Nephron progenitor cell (in vitro differentiated cells): ENCODE data around the gene SCAF11.

Experiments
- DNase-seq: peaks from one replicate; pipeline ENCODE4 v3.0.0; 2021
- H3K27ac Mint-ChIP-seq: 2 replicates; pipeline ENCODE4 v1.8.0; 2021; ENCODE audit warnings: mild to moderate bottlenecking, moderate library complexity, mixed read lengths
- H3K27me3 Mint-ChIP-seq: 2 replicates; pipeline ENCODE4 v1.8.0; 2021; ENCODE audit warnings: mild to moderate bottlenecking, low read depth, mixed read lengths; ENCODE audit not compliant: poor library complexity
- H3K36me3 Mint-ChIP-seq: 2 replicates; pipeline ENCODE4 v1.8.0; 2021; ENCODE audit warnings: low read depth, mixed read lengths
- H3K4me1 Mint-ChIP-seq: 2 replicates; pipeline ENCODE4 v1.8.0; 2021; ENCODE audit warnings: mixed read lengths
- H3K4me3 Mint-ChIP-seq: 2 replicates; pipeline ENCODE4 v1.8.0; 2021; ENCODE audit warnings: mild to moderate bottlenecking, moderate library complexity, mixed read lengths
- H3K9me3 Mint-ChIP-seq: 2 replicates; pipeline ENCODE4 v1.8.0; 2021; ENCODE audit warnings: mild to moderate bottlenecking, moderate library complexity, mixed read lengths
- TF ChIP-seq, protein P1 (sequence below): fragments of 200-600 bp; sonication (generic); IDR thresholded peaks from 2 replicates; pipeline ENCODE4 v1.5.0; 2021; ENCODE audit warnings: antibody characterized with exemption

The SCAF11 gene

DNA sequence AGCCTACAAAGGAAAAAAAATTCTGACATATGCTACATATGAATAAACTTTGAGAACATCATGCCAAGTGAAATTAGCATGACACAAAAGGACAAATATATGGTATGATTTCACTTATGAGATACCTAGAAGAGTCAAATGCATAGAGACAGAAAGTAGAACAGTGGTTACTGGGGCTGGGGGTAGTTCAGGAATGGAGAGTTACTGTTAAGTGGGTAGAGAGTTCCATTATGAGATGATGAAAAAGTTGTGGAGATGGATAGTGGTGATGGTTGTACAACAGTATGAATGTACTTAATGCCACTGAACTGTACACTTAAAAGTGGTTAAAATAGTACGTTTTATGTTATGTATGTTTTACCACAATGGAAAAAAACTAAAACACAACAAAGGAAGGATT lies 92.3 kb downstream of the SCAF11 start:
- TF ChIP-seq, protein P1, sequence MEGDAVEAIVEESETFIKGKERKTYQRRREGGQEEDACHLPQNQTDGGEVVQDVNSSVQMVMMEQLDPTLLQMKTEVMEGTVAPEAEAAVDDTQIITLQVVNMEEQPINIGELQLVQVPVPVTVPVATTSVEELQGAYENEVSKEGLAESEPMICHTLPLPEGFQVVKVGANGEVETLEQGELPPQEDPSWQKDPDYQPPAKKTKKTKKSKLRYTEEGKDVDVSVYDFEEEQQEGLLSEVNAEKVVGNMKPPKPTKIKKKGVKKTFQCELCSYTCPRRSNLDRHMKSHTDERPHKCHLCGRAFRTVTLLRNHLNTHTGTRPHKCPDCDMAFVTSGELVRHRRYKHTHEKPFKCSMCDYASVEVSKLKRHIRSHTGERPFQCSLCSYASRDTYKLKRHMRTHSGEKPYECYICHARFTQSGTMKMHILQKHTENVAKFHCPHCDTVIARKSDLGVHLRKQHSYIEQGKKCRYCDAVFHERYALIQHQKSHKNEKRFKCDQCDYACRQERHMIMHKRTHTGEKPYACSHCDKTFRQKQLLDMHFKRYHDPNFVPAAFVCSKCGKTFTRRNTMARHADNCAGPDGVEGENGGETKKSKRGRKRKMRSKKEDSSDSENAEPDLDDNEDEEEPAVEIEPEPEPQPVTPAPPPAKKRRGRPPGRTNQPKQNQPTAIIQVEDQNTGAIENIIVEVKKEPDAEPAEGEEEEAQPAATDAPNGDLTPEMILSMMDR = no peak
- Mint-ChIP-seq H3K36me3 (peaks cover 85% of the 10 kb centered on the region), H3K4me3 (no peak overlapping the region), H3K4me1 (no peaks in the 10 kb centered on the region), H3K9me3 (peaks cover 25% of the 10 kb centered on the region), H3K27ac (no peak overlapping the region), H3K27me3 (no peaks in the 10 kb centered on the region)
- no peak for DNase-seq

DNA sequence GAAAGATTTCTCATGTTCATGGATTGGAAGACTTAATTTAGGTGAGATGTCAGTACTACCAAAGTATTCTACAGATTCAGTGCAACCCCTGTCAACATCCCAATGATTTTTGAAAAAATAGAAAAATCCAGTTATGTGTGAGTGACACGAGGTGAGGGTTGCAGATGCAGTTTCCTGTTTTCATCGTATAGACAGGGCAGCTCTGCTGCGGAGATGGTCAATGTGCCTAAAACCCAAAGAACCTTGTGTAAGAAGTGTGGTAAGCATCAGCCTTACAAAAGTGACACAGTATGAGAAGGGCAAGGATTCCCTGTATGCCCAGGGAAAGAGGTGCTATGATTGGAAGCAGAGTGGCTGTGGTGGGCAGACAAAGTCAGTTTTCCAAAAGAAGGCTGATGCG lies 94.4 kb downstream of the SCAF11 start:
- Mint-ChIP-seq H3K4me1 (no peaks in the 10 kb centered on the region), H3K27me3 (no peaks in the 10 kb centered on the region), H3K9me3 (peaks cover 25% of the 10 kb centered on the region), H3K4me3 (no peak overlapping the region), H3K36me3 (peaks cover 77% of the 10 kb centered on the region), H3K27ac (peak overlapping the region; percentile 48)
- DNase-seq = no peak
- TF ChIP-seq, protein P1 = no peak

DNA sequence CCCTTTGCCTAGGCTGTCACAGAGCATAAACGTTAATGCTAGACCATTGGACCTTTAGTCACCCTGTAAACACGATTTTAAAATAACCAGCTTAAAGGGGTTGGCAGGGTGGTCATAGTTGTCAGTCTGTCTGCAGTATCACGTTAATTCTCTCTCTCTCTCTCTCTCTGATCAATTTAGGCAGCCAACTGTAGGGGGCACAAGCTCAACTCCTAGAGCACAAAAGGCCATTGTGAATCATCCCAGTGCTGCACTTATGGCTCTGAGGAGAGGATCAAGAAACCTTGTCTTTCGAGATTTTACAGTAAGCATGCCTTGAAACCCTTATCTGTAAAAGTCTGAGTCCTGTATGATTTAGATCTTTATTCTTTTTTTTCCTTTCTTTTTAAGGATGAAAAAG lies 97.1 kb downstream of the SCAF11 start:
- TF ChIP-seq, protein P1 = no peak
- no peak for DNase-seq
- H3K9me3 Mint-ChIP-seq = peaks cover 15% of the 10 kb centered on the region
- H3K4me3 Mint-ChIP-seq = no peak overlapping the region
- H3K27ac Mint-ChIP-seq = no peak overlapping the region
- no peaks in the 10 kb centered on the region for H3K27me3 Mint-ChIP-seq
- H3K4me1 Mint-ChIP-seq = no peaks in the 10 kb centered on the region
- H3K36me3 Mint-ChIP-seq = peaks cover 60% of the 10 kb centered on the region

DNA sequence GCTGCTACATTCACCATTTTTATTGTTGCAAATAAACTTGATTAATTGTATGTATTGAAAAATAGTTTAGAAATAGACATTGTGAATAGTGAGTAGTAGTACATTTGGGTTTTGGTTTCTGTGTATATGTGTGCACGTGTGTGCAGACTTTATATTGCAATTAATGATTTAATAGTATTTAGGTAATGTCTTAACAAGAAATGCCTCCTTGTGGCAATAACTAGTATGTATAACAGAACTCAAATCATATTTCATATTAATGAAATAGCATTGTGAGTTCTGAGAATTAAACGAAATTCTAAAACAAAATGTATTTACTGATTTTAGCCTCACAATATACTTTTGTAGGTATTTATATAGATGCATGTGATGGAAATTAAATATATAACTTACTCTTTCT lies 100.1 kb downstream of the SCAF11 start:
- H3K9me3 Mint-ChIP-seq = peaks cover 11% of the 10 kb centered on the region
- no peak overlapping the region for H3K27ac Mint-ChIP-seq
- H3K27me3 Mint-ChIP-seq = no peaks in the 10 kb centered on the region
- DNase-seq = no peak
- H3K4me1 Mint-ChIP-seq = no peaks in the 10 kb centered on the region
- no peak overlapping the region for H3K4me3 Mint-ChIP-seq
- TF ChIP-seq, protein P1 = no peak
- H3K36me3 Mint-ChIP-seq = peaks cover 59% of the 10 kb centered on the region

DNA sequence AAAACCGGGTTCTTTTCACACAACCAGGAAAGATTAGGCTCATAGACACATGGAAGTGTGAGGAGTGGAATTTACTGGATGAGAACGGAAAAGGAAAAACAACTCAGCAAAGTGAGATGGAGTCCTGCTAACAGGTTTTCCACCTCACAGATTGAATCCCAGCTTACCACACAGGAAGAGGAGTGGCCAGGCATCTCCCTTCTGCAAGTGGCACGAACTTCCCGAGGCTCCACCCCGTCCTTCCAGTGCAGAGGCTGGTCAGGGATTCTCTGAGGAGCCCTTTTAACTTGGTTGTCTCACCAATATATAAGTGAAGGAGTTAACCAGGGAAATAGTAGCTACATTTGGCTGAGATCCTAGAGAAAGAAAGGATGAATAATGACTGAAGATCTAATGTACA lies 102.8 kb downstream of the SCAF11 start:
- Mint-ChIP-seq H3K9me3 (peaks cover 12% of the 10 kb centered on the region), H3K27me3 (no peaks in the 10 kb centered on the region), H3K4me3 (no peak overlapping the region), H3K27ac (peak overlapping the region; percentile 41), H3K4me1 (no peaks in the 10 kb centered on the region), H3K36me3 (peaks cover 62% of the 10 kb centered on the region)
- TF ChIP-seq, protein P1 = no peak
- no peak for DNase-seq

DNA sequence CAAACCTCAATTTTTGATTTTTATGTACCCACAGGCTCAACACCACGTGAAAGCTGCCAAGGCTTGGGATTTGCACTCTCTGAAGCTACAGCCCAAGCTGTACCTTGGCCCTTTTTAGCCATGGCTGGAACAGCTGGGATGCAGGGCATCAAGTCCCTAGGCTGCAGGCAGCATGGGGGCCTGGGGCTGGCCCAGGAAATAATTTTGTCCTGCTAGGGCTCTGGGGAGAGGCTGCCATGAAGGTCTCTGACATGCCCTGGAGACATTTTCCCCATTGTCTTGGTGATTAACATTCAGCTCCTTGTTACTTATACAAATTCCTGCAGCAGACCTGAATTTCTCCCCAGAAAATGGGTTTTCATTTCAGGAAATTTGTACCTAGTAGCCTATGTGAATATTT lies 103.7 kb downstream of the SCAF11 start:
- Mint-ChIP-seq H3K4me1 (no peaks in the 10 kb centered on the region), H3K27me3 (peaks cover 3% of the 10 kb centered on the region), H3K36me3 (peaks cover 69% of the 10 kb centered on the region), H3K9me3 (peaks cover 12% of the 10 kb centered on the region), H3K4me3 (no peak overlapping the region), H3K27ac (no peak overlapping the region)
- TF ChIP-seq, protein P1 = no peak
- no peak for DNase-seq
